Stimulated activated CD4-positive, alpha-beta T cell treated with anti-CD3 and anti-CD28 coated beads, Interleukin-15, amount 100 ng/mL, for 1 hour (primary cell): ENCODE measurements around the gene UAP1.

Experiments
- DNase-seq, 2 donors: peaks; one replicate each; pipeline ENCODE4 v3.0.0-alpha.2; 2020; ENCODE audit warnings: low read depth in 1 of 2, low spot score in 1 of 2

The UAP1 gene

DNA sequence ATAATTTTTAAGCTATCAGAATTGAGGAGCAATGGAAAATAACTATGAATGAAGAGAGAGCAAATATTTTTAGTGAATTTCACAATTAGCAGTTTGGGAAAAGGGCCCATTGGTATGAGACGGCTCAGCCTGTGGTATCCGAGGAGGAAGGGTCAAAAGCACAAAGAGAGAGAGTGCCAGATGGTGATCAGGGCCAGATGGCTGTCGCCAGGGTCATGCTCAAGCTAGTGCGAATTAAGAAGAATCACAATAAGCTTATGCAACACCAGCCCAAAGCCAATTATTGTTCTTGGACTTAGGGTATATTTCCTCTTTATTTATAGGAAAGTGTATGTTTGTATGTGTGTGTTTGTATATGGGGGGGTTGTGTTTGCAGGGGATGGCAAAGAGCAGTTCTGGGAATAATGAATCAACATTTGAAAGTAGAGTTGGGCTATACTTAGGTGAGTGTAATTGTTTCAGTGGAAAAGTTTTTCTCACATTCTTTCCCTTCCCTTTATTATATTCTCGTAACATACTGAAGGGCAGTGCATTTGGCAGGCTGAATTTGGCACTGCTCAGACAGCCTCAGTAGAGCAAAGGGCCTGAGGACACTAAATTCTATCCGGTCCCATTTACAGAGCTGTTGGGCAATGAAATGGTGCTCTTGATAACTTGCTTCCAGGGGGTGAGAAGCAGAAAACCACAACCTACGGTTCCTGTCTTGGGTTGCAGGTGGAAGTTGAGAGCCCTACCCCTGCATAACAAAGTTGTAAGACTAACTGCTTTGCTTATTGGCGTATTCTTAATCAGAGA lies 51.3 kb downstream of the UAP1 start:
- no peak for DNase-seq

DNA sequence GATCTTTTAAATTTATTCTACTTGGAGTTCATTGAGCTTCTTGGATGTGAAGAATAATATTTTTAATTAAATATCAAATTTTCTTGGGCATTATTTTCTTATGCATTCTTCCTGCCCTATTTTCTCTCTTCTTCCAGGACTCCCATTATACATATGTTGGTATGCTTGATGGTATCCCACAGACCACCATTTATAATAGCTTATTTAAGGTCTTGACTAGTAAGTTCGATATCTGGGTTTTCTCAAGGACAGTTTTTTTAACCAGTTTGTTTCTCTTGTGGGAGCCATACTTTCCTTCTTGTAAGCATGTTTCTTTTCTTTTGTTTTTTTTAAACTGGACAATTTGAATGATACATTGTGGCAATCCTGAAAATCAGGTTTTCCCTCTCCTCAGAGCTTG lies 55.3 kb downstream of the UAP1 start:
- DNase-seq, result no peak

DNA sequence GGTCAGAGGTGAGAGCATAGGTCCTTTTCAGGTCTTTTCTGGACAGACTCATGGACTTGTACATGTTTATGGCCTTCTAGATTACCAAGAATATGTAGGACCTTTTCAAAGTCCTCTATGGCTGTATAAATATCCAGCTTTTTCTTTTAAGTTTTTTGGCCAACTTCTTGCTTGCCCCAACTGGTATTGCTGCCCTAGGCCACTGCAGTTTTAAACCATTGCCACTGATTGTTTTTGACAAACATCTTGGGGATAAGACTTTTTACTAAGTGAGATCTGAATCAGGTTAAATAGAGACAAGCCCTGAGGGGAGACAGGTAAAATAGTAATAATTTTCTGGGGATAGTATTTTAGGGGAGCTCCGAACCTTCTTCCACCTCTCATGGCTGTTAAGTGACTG lies 56.0 kb downstream of the UAP1 start:
- DNase-seq, result no peak

DNA sequence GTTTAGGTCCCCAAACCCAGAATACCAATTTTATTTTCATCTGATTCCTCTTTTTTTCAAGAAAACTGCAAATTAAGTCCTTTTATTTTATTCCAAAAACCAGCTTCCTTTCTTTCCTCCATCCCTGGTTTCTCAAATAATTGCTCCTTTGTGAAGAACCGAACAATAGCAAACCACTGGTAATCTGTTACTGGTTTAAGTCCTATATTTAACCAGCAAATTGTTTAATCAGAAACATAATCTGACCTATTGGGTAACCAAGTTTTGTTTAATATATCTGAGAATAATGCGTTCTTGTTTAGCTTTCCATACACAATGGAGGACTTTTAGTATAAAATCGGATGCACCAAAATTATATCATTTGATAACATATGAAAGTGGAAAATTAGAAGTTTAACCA lies 57.6 kb downstream of the UAP1 start:
- no peak for DNase-seq

DNA sequence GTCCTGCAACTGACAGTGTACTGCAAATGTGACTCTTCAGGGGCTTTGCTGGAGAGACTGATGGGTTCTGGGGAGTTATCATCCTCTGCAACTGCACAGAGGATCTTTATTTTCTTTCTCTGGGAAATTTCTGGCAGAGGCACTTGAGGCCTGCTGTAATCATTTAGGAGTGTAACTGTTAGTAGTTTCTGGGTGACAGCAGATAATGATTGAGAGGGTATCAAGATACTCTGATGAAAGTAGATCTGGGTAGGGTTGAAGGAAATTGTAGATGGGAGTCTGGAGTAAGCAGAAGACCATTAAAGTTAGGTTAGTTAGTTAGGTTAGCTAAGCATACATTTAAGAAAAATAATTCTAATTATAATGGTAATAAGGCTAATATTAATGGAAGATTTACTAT lies 59.7 kb downstream of the UAP1 start:
- no peak for DNase-seq

DNA sequence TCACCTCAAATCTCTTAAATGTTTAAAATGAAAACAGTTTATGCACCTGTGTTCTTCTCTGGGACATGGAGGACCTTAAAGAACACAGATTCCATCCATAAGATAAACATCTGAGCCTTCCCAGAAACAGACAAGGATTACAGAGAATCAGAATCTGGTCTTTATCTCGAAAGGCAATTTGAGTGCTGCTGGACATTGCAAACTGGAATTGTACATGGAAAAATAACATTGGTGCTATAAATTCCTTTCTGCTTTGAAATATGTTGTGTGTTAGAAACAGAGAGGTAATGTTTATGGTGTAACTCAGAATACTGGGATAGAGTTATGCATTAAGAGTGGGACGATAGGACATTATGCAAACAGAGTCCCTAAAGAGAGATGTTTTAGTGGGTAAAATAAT lies 64.2 kb downstream of the UAP1 start:
- DNase-seq, result no peak

DNA sequence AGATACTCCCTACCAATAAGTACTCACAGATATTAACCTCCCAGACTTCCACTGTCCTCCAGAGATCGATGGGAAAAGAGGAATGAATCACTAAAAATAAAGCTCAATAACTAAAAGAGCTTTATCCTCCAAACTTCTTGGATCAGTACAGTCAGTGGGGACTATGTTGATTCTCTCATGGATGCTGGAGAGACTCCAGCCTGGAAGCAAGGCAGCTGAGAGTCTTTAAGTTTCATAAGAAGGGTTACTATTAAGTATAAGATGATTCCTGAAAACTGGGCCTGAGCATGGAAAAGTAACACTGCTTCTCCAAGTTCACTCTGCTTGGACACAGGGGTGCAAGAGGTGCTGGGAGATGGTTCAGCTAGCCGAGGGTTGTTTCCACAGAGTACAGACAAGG lies 64.6 kb downstream of the UAP1 start:
- DNase-seq, result no peak

DNA sequence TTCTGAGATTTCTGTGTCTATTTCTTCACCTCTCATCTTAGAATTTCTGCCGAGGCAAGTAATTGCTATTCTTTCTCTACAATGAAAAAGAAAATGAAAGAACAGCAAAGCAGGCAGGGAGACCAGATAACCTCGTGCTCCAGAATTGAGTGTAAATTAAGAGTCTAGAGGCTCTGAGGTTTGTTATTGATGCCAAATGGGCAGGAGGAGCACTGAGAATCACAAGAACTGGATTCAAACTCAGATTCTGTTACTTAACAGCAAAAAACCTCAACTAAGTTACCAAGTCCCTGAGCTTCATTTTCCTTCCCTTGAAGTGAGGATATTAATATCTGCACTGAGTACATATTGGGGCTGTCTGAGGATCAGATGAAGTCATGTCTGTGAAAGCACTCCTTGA lies 65.2 kb downstream of the UAP1 start:
- no peak for DNase-seq

DNA sequence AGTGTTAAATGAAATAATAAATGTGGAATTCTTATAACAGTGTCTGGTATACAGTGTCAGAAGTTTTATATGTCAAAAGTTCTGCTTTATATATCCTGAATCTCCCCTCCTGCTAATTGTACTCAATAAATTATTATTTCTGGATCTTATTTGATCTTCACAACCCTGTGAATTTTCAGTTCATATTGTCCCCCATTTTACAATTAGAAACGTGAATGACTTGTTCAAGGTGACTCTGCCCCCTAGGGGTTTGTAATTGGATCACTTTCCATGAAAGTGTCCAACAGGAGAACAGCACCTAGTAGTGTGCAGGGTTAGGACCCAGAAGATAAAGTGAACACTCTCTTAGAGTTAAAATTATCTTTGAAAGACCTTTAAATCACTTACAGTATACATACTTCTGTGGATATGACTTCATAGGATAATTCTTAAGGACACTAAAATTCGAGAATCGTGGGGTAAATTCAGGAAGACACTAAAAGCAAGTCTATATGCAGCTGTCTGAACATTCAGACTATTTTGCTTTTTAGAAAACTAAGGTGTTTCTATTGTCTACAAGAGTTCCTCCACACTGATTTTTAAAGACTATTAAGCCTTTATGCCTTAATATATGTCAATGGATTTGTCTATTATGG lies 66.3 kb downstream of the UAP1 start:
- no peak for DNase-seq

DNA sequence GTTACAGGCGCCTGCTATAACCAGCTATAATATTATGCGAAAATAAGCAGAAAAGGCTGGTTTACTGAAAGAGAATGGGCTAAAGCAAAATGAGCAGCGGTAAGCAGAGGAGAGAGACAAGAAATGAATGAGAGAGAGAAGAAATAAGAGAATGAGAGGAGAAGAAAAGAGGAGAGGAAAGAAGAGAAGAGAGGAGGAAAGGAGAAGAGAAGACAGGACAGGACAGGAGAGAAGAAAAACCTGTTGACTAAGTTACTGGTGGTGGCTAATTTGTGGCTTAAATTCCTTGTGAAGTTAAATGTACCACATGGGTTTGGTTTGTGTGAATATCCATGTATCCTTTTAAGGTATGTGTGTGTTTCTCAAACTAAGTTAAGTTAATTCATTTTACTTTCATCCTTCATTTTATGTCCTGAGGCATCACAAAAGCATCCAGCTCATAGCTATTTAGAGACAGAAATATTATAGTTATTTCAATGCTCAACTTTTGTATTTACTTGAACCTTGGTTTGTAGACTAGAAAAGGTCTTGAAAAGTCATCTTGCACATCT lies 67.6 kb downstream of the UAP1 start:
- no peak for DNase-seq

DNA sequence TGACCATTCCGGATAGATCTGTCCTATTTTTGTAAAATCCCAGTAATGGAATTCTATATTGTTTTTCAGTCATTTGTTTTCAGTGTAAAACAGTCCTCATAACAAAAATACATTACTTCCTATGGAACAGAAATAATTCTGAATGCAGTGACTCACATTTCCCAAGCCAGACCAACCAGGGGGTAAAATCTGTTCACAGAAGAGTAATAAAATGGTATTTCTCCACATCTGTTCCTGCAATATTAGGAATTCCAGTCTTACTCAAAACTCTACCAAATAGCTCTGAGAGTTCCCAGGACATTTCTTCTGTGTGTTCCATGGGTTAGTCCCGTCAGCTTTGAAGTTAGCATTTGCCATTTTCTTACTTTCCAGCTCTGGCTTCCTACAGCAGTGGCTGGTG lies 68.1 kb downstream of the UAP1 start:
- DNase-seq, result no peak

DNA sequence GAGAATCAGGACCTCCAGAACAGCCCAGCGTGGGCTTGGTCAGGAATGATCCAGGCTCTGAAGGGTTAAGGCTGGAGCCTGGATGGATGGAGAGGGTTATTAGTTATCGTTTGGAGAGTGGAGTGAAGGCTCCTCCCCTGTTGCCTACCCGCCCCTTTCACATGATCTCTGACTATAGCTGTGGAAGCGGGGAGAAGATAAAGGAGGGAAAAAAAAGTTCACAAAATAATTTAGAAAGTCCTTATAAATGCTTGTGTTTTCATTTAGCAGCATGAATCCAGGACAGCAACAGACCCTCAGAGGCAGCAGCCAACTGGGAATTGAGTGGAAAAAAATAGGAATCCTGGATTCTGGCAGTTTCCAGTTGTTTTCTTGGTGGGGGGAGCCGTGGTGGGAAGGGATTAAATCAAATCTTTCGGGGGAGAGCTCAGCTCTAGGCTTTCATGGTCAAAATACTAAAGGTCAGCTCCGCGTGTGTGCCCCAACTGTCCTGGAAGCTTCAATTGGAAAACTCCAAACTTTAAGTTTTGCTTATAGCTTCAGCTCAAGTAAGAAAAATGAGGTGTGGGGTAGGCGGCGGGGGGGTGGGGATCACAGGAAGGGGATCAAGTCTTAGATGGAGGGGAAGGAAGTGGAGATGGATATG lies 70.1 kb downstream of the UAP1 start:
- DNase-seq, result no peak

DNA sequence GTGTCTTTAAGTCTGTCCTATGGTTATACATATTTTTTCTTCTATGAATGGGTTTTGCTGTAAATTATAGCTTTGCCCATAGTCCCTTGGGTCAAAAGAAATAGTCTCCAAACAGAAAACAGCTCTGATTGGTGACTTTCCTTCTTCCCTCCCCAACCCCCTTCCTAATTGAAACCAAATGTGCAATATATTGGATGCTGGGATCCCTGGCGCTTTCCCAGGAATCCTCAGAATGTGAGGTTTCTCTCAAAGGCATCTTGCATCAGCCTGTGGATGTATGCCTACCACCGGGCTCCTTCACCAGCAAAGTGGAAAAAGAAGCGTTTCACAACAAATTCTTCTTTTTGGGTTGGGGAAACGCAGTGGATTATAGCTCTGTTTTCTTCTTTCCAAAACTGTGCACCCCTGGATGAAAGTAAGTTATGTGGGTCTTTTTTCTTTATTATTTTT lies 70.7 kb downstream of the UAP1 start, which contains the start of gene DDR2:
DDR2 (plus strand) TSS at position 248 of the 450 bp plus-strand sequence. CDS start 86,600 bp downstream, outside the sequence.
- DNase-seq, result no peak

DNA sequence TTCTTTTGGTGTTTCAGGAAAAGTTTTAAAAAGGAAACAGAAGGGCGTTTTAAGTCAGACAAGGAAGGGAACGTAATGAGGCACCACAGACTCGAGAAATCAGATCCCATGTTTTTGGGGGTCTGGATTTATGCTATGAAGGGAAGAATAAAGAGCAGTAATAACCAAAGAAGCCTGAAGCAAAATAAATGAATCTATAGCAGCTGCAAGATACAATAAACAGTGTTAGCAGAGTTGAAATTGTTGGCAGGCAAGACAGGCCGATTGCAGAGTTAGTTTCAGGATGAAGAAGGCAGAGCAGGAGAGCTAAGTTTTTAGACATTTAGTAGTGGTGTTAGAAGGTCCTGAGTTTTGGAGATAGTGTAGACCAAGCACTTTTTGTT lies 71.2 kb downstream of the UAP1 start:
- no peak for DNase-seq

DNA sequence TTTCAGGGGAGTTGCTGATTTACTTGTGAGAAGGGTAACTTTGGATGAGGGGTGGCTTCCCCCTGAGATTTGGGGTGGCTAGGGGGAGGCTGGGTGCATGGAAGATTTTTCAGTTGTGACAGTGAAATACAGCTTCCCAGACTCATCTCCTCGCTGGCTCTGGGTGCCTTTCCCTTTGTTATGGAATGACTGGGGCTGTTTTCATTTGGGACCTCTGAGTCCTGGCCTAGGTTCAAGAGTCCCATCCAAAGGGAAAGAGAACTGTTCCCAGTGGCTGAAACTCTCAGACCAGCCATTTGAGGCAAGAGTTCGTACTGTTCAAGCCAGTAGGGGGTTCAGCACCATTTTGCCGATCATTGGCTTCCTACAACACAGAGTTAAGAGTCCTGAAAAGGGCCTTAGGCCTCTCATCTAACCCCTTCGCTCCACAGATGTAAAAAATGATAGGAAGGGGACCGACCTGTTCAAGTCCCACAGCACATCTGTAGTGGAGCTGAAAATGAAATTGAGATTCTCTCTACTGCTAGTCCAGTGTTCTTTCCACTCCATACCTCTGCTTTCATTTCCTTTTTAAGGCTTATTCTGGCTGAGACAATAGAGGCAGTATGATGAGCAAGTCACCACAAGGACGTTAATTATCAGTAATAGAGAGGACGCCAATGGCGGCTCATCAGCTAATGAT lies 71.7 kb downstream of the UAP1 start:
- no peak for DNase-seq

DNA sequence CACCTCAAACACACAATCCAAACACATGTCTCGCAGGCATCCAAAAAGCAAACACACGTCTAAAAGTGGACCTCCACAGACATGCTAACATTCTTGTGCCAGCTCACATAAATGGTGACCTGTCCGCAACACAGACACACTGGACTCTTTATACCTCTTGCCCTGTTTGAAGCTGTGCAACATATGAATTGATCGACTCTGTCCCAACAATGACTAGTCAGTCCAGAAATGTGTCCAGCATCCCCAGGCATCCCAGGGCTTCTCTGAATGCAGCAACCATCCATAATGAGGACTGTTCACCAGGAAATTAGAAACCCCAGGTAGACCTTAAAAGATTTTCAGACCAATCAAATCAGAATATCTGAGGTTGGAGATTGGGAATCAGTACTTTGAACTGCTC lies 73.9 kb downstream of the UAP1 start:
- DNase-seq, result no peak

DNA sequence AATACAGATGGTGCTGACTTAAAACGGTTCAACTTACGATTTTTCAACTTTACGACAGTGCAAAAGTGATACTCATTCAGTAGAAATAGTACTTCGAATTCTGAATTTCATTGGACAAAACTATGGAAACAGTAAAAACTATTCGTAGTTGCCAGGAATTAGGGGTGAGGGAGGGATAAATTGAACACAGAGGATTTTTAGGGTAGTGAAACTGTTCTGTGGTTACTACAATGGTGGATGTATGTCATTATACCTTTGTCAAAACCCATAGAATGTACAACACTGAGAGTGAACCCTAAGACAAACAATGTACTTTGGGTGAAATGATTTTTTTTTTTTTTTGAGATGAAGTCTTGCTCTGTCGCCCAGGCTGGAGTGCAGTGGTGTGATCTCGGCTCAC lies 78.2 kb downstream of the UAP1 start:
- no peak for DNase-seq

DNA sequence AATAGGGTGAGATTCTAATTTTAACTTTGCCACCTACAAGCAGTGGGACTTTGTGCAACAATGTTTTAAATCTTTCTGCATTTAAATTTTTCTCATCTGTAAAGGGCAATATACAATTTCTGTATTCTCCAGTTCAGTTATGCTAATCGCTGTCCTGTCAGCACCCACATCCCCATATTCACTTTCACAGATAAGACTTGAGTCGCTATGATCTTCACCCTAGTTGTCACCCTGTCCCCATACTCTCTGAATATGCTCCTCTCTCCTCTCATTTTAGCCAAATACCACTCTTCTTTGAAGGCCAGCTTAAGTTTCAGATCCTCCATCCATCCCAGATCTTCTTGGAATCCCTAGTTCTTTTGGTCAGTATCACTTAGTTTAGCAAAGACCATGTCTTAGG lies 79.6 kb downstream of the UAP1 start:
- no peak for DNase-seq

DNA sequence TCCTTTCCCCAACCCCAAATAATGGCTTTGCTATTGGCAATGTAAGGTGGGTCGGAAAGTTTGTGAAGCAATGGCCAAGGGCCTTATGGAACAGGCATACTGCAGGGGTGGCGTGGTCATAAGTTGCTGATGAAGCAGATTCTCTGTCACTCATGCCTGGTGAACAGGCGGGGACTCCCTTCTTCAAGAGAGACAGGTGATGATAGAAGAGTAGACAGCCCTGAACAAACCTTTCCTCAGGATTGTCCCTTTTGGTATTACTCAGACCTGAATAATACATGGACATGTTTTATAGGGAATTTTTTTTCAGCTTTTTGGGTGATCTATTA lies 83.4 kb downstream of the UAP1 start:
- DNase-seq, result no peak

DNA sequence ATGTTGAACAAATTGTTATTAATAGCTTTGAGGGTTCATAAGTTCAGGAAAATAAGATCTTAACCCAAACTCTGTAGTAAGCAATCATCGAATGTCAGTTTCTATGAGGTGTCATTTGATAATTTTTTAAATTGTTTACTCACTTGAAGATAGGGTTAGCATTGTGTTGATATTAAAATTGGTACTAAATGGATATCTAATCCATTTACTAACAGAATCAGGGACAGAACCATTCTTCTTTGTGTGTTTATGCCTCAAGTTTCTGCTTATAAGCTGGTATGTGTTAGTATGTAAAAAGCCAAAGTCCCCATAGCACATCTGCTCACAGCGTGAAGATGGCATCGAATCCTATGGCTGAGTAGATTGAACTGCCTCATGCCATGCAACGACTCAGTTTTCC lies 84.1 kb downstream of the UAP1 start:
- no peak for DNase-seq

DNA sequence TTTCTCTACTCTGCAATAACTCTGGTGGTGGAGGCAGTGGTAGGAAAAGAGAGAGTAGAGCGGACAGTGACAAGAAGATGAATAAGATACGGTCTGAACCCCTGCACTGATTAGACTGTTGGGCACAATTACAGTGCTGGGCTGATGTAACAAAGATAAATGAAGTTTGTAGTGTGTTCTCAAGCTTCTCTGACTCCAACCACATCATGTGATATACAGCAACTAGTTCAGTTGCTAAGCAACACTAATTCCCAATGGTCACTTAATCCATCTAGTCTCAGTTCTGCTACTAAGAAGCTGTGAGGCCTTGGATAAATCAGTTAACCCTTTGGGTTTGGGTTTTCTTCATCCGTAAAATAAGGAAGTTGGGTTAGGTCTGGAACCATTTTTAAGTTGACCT lies 88.1 kb downstream of the UAP1 start:
- DNase-seq, result no peak
